HG03342 (cell line): ENCODE results near the gene YIF1B.

ENCODE experiments used
- ATAC-seq: cut with Tn5 transposase; IDR thresholded peaks from one replicate; pipeline ENCODE4 v1.9.1; 2021; ENCODE audit warnings: mild to moderate bottlenecking, moderate library complexity; ENCODE audit not compliant: unreplicated experiment

The YIF1B gene

DNA sequence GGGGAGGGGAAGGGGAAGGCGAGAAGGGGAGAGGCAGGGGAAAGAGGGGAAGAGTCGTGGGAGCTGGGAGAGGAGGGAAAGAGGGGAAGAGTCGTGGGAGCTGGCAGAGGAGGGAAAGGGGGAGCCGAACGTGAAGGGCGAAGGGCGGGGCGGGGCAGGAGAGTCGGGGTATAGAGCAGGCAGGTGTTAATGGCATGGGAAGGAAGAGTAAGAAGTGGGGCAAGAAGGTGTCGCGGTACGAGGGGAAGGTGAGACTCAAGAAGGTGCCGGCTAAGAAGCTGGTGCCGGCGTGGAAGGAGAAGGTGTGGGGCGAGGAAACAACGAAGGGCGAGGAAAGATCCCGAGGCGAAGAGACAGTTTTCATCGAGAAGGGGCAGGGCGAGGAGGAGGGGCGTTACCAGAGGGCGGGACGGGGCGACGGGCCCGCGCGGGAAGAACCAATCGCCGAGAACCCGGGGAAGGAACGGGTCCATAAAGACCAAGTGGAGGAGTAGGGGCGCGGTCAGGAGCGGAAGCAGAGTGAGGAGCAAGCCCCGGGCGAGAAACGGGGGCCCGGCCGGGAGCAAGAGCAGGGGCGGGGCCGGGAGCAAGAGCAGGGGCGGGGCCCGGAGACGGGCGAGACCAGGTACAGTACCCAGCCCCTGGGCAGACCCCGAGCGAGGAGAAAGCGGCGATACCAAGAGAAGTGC lies 20.3 kb upstream of the YIF1B start:
- peak; percentile 63 for ATAC-seq

DNA sequence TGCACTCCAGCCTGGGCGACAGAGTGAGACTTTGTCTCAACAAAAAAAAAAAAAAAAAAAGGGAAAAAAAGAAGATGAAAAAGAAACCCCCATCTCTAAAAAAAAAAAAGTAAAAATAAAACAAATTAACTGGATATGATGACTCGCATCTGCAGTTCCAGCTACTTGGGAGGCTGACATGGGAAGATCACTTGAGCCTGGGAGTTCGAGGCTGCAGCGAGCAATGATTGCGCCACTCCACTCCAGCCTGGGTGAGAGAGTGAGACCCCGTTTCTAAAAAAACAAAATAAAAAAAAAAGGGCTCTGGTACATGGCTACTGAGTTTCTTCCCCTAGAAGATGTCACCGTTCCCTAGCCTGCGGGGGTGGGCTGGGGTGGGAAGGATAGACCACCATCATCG lies 17.5 kb upstream of the YIF1B start:
- no peak for ATAC-seq

DNA sequence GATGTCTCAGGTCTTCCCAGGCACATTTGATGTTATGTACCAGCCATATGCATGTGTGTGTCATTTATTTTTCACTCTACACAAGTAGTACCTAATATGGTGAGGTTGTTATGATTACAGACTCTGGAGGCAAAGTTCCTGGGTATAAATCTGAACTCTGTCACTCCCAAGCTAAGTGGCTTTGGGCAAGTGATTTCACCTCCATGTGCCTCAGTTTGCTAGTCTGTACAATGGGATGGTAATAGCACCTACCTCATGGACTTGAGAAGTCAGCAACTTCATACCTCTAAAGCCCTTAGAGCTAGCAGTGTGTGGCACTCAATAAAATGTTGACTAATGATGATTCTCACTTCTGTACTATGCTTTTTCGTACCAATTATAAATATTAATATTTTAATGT lies 16.0 kb upstream of the YIF1B start:
- no peak for ATAC-seq

DNA sequence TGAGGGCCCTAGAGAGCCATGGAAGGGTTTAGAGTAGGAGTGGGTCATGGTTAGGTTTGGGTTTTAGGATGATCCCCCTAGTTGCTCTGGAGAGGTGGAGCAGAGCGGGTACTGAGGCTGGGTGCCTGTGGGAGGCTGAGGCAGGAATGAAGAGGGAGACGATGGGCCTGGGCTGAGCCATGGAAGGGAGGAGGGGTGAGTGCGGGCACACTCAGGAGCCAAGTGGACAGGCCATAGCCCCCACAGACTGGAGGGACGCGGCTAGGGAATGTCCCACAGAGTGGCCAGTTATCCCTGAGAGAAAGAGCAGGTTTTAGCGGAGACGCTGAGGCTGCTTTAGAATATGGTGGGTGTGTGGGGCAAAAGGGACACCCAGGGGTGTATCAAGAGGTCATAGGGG lies 13.9 kb upstream of the YIF1B start:
- no peak for ATAC-seq

DNA sequence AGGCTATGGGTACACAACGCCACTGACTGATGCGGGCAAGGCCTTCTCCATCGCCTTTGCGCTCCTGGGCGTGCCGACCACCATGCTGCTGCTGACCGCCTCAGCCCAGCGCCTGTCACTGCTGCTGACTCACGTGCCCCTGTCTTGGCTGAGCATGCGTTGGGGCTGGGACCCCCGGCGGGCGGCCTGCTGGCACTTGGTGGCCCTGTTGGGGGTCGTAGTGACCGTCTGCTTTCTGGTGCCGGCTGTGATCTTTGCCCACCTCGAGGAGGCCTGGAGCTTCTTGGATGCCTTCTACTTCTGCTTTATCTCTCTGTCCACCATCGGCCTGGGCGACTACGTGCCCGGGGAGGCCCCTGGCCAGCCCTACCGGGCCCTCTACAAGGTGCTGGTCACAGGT lies 10.8 kb upstream of the YIF1B start:
- ATAC-seq = no peak

DNA sequence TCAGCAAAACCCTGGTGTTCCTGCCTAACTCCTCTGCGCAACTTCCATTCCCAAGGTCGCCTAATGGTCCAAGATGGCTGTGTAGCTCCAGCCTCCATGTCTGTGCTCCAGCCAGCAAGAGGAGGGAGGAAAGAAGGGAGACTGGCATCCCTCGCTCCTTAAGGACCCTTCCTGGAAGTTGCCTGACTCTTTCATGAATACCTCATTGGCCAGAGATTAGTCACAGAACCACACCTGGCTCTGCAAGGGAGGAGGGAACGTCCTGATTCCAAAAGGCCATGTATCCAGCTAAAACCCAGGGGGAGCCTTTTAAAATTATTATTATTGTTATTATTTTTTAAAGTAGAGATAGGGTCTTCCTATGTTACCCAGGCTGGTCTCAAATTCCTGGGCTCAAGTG lies 8.7 kb upstream of the YIF1B start:
- ATAC-seq = no peak

DNA sequence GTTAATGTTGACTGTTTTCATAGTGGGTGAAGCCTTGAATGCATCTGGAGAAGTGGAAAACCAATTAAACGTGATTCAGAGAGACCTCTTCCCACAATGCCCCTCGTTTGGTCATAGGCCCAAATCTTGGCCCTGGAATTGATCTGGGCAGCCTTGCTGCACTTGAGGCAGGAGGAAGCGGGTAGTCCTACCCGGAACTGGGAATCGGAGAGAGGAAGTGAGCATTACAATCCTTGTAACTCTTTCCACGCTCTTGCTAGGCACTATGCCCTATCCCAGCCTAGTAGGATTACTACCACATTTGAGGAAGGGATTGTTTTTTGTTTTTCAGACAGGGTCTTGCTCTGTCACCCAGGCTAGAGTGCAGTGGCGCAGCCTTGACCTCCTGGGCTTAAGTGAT lies 7.5 kb upstream of the YIF1B start:
- no peak for ATAC-seq

DNA sequence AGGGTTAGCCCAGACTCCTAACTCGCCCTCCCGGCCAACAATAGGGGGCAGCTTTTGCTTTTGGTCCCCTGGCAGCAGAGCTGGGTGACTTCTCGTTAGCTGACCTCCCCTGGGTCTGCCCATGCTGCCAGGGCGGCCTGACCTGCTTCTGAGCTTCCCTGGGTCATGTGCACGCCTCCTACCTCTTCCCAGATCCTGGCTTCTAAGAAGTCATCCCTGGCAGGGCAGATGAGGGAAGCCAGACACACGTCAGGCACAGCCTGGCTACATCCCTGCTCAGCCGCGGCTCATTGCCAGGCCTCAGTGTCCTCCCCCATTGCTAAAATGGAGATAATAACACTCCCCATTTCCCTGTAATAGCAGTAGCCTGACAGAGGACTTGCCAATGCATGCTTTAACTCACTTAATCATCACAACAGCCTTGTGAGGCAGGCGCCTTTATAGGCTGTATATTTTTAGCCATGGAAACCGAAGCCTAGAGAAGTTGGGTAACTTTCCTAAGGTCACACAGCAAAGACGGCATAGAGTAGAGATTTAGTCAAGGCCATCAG lies 6.0 kb upstream of the YIF1B start:
- no peak for ATAC-seq

DNA sequence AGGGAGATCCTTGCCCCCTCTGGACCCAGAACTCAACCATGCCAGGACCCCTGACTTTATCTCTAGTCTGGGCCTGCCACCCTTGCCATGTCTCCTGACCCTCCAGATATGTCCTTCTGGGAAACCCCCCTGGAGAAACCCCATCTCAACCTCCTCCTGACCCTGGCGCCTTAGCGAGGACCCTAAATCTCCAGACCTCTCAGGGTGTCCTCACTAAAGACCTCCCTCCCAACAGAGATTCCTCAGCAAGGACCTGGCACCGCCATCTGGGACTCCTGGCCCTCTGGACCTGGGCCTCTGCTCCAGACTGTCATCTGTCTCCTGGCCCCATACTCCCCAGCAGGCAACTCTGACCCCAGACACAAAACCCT lies 5.2 kb upstream of the YIF1B start:
- ATAC-seq = no peak

DNA sequence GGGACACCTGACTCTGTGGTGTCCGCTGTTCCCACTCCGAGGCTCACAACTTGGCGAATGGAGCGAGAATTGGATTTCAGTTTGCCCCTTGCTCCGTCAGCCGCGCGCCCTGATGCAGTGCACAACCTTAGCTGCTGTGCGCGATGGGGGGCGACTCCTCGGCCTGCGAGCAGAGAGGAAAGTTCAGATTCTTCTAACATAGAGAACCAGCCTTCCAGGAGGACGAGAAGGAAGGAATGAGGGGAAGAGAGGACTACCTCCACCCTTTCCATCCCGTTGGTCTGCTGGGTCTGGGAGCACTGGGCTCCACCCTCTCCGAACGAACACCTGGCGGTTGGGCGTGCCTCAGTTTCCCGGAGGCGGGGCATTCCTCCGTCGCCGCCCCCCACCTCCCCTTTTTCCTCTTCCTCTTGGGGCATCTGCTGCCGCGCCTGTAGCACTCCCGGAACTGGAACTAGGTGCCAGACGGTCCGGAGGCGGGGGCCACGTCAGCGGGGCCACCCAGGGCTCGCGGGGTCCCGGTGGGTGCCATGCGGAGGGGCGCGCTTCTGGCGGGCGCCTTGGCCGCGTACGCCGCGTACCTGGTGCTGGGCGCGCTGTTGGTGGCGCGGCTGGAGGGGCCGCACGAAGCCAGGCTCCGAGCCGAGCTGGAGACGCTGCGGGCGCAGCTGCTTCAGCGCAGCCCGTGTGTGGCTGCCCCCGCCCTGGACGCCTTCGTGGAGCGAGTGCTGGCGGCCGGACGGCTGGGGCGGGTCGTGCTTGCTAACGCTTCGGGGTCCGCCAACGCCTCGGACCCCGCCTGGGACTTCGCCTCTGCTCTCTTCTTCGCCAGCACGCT lies 3.9 kb upstream of the YIF1B start, which contains the start of gene KCNK6:
TSS of gene KCNK6 (plus strand) at position 425 of the 838 bp plus-strand sequence. CDS start at position 531, 106 bp downstream.
- no peak for ATAC-seq

DNA sequence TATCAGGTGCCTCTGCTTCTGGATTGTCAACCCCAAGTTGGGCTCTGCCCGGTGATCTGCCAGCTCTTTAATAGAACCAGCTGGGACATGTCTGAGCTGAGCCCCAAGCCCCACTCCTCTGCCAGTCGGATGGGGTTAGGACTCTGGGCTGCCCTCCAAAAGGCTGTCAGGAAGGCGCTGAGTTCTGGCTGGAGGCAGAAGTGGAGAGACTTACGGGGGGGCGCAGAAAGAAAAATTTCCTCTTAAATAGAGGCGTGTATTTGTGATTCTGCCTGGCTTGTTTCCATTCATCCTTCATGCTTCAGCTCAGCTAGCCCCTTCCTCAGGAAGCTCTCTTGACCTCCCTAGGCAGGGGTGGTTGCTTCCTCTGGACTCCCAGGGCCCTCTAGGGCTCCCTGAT lies 2.9 kb upstream of the YIF1B start:
- no peak for ATAC-seq

DNA sequence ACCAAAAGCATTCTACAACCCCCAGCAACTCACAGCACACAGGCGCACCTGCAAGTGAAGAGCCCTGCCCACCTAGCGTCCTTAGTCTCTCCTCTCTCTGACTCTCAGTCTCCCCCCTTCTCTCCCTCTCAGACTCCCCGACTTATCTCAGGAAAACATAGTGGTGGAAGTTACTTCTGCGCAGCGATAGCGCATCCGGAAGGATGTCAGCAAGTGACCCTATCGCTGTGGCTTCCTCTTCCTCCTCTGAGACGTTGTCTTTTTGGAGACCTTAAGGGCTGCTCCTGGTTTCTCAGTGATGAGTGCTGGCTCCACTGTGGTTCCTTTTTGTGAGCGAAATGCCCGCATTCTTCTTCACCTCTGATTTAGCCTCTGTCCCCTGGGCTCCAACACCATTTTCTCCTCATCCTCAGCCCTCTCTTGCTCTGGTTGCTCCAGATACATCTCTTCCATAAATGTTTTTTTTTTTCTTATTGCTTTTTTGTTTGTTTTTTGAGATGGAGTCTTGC lies 1.4 kb upstream of the YIF1B start:
- no peak for ATAC-seq

DNA sequence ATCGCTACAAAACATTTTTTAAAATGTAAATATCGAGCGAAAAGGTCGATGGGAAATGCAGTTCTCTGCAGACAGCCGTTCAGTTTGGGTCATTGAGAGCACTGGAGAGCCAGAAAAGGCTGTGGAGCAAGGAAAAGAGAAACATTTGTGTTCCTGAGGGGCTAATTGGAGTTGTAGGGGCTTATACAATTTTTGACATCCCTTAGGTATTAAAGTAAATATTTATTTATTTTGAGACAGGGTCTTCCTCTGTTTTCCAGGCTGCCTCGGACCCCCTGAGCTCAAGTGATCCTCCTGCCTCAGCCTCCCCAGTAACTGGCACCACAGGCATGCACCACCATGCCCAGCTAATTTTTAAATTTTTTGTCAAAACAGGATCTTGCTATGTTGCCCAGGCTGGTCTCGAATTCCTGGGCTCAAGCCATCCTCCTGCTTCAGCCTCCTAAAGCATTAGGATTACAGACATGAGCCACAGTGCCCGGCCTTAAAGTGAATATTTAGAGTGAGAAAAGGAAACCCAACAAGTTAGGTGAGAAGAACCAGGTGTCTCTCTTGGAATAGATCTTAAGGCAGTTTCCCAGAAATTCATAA lies 825 bp upstream of the YIF1B start:
- ATAC-seq = no peak

DNA sequence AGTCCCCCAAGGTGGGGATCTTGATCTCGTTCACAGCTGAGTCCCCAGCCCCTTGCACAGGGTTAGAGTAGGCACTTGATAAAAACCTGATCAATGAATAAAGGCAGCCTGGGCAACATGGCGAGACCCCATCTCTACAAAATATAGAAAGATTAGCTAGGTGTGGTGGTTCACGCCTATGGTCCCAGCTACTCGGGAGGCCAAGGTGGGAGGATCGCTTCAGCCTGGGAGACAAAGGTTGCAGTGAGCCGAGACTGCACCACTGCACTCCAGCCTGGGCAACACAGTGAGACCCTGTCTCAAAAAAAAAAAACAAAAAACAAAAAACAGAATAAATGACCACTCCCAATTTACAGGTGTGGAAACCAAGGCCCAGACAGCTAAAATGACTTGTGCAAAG lies 4.8 kb downstream of the YIF1B start:
- ATAC-seq = no peak

DNA sequence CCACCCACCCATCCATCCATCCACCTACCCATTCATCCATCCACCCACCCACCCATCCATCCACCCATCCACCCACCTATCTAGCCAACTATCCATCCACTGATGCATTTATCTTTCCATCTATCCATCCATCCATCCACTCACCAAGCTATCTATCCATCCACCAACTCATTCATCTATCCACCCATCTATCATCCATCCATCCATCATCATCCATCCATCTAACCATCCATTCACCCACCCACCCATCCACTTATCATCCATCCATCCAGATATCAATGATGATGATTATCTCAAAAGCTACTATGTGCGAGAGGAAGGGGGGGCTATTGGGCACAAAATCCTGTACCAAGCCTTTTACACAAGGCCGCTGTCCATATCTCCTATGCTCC lies 5.5 kb downstream of the YIF1B start:
- no peak for ATAC-seq

DNA sequence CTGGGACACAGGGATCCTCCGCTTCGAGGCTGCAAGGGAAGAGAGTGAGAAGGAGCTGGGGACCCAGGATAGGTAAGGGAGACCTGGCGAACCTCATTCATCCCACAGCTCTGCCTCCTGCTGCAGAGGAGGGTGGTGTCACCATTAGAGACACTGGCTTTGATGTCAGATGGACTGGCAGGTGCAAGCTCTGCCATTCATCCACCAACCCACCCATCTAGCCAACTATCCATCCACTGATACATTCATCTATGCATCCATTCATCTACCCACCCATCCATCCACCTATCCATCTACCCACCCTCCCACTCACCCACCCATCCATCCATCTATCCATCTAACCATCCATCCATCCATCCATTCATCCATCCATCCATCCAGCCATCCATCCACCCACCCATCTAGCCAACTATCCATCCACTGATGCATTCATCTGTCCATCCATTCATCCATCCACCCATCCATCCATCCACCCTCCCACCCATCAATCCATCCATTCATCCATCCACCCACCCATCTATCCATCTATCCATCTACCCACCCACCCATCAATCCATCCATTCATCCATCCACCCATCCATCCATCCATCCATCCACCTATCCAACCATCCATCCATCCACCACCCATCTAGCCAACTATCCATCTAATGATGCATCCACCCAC lies 6.0 kb downstream of the YIF1B start:
- ATAC-seq = no peak

DNA sequence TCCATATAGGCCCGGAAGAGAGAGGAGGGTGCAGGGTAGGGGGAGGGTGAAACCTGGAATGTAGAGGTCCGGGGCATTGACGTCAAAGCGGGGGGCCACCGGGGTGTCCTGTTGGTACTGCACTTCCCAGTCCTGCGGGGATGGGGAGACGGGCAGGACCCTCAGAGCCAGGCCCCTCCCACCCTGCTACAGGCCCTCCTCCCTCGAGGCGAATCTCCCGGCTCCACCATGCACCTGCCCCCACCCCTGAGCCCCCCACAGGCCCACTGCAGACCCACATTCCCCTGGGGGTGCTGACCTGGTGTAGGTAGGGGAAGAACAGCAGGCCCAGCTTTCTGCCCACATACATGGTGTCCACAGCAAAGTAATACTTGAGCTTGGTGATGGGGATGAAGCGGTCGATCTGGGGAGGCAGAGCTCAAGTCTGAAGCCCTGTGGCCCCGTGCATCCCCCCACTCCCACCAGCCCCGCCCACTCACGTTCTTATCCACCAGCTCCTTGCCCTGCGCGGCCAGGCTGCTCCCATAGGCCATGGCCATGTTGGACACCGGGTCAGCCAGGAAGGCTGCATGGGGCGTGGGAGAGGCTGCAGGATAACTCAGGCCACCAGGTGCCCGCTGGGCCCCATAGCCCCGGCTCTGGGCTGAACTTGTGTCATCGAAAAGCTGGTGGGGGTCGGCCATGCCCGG lies 6.7 kb downstream of the YIF1B start:
- no peak for ATAC-seq

DNA sequence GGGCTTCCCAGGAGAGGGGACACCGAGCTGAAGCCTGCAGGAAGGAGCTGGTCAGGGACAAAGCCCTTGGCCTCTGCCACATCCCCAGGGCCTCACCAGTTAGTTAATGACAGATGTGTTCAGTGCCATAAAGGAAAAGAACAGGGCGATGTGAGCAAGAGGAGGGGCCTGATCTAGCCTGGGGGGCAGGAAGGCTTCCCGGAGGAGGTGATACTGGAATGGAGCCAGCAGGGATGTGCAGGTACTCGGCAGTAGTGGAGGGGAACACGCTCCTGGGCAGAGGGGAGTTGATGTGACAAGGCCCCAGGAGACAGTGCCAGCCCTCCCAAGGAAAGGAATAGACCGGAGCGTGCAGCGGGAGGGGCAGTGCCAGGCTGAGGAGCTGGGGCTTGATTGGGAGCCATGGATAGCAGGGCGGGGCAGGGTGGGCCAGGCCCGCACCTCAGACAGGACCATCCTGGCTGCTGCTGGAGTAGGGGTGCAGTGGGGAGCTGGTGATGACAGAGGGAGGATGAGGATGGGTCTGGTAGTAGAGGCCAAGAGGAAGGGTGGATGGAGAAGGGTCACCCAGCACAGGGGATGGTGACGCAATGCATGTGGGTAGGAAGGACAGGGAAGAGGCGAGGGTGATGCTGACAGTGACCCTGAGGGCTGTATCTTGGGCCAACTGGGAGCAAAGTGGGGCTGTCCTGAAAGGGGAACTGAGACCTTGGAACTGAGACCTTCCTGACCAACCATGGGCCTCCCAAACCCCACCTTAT lies 7.6 kb downstream of the YIF1B start:
- ATAC-seq = no peak

DNA sequence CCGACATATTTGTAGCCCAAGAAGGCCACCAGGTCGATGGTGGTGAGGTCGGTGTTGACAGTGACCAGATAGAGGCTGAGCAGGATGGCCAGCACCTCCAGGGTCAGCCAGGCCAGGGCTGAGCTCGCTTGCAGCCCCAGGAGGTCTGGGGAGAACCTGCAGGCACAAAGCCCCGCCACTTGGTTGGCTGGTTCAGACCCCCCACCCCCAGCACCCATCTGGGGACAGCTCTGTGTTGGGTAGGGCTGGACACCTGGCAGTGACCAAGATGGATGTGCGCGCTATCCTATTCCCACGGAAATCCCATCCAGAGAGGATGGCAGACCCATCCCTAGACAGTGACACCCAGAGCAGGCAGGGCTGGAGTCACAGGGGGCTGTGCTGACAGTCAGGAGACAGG lies 8.2 kb downstream of the YIF1B start:
- ATAC-seq = no peak

DNA sequence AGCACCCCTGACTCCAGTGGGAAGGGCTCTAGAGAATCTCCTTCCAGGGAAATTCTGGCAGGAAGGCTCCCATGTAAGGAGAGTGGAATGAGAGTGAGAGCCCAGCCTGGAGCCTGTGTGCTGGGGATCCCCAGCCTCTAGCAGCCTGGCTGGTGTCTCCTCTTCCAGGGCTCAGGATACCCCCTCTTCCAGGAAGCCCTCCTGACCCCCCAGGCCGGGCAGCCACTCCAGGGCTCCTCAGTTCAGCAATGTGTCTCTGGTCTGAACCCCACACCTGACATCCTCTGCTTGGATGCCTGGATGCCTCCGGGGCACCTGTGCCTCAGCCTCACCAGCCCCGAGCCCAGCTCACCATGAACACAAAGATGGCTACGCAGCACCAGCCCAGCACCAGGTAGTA lies 8.7 kb downstream of the YIF1B start:
- no peak for ATAC-seq
